Pancreas (tissue), 10 donors: Measurements from ENCODE around the gene CRYBG2. TPM values are rescaled to one million over a fixed set of nuclear protein-coding genes. Genes with fewer than 3 reads are reported as not detected.
"Not testable (repeated sequence)": the region's sequence is repeated elsewhere in the genome, so short reads cannot be mapped to it uniquely, and the experiment has no call there.

ENCODE experiments used
- ATAC-seq, 4 donors: fragments of 200-7000 bp; cut with Tn5 transposase; one replicate each; pipeline versions ENCODE4 v1.8.0 to v1.9.1; 2020; ENCODE audit warnings: mild to moderate bottlenecking in 4 of 4, moderate library complexity in 4 of 4
- DNase-seq, 6 donors: peaks; one replicate each; pipeline ENCODE4 v3.0.0-alpha.2; 2020
- FAIRE-seq: peaks from 2 replicates; lab custom pipeline; 2012; peaks lifted over from hg19 to GRCh38; lab: Jason Lieb, UNC
- H3K27ac ChIP-seq, 4 donors: fragments of 200-600 bp; sonication (generic); 1 replicate in 3 of 4; 2 replicates in 1 of 4; pipeline versions ENCODE4 v1.5.0 to v1.8.0; 2020
- H3K27me3 ChIP-seq, 4 donors: fragments of 200-600 bp; one replicate each; pipeline ENCODE4 v1.8.0; 2021
- H3K36me3 ChIP-seq, 3 donors: fragments of 200-600 bp; sonication (generic) in 1 of 3; one replicate each; pipeline versions ENCODE4 v1.5.0 to v1.8.0; 2020 to 2021
- H3K4me1 ChIP-seq, 3 donors: fragments of 200-600 bp; one replicate each; pipeline ENCODE4 v1.8.0; 2021
- H3K4me3 ChIP-seq, 4 donors: fragments of 200-600 bp; sonication (generic) in 2 of 4; one replicate each; pipeline versions ENCODE4 v1.5.0 to v1.8.0; 2020 to 2021
- H3K9me3 ChIP-seq, 4 donors: fragments of 200-600 bp; one replicate each; pipeline ENCODE4 v1.8.0; 2021
- CTCF ChIP-seq, 4 donors: fragments of 200-600 bp; sonication (generic) in 3 of 4; IDR thresholded peaks; one replicate each; pipeline versions ENCODE4 v1.5.0 to v1.8.0; 2021; ENCODE audit warnings: antibody characterized with exemption in 4 of 4
- WGBS, 2 donors: extraction: QIAGEN DNeasy Blood & Tissue Kit; methylation state at CpG; one replicate each; pipeline ENCODE4 v1.1.7; 2013; 5-methylcytosine and 5-hydroxymethylcytosine counted together
- intact Hi-C, 3 donors: fragments of 100-400 bp; cut with DNase I; formaldehyde crosslinking; loops; one replicate each; pipeline versions ENCODE4 v1.11.1 to v1.14.2; 2022
- polyA plus RNA-seq, 2 donors: library from polyadenylated mRNA; stranded (reverse); fragments of 200-250 nt; gene quantifications; one replicate each; pipeline ENCODE4 v1.2.3, GENCODE V29; 2013
- total RNA-seq, 6 donors: library from RNA; stranded (reverse); fragmentation: NEBNext Ultra II Directional in 4 of 6; extraction: Animal tissue kit (Norgen Biotek cat#: 25700) in 4 of 6; gene quantifications; one replicate each; pipeline versions ENCODE4 v1.2.1 to v1.2.4, GENCODE V29; 2021 to 2023
- donor health status: healthy with polysubstance abuse.
- donor health status: DM: no; HTN: no; CAD: no; lungs with moderate emphysema.
- donor health status: DM: no; HTN: no; CAD: no.
- donor health status: control.
- donor health status: control.
- donor health status: Bipolar disorder and iron deficiency.
- donor health status: DM: yes; HTN: yes; CAD: no.
- donor health status: DM: no; HTN: no; CAD: no.
- donor health status: DM: no; HTN: no; CAD: no.
- donor health status: DM: yes; HTN: yes; CAD: no.

The CRYBG2 gene
- total and polyA plus RNA-seq, 8 donors = 0.12 to 2.0 (median 0.60) TPM

GRCh38 chr1:26395754-26396153, 41.8 kb upstream of the CRYBG2 start:
- H3K4me3 ChIP-seq = no peak overlapping the region
- 75 to 81% methylated on average over 8 of the region's 8 CpGs for WGBS, 2 donors
- intact Hi-C loops = no loop called here
- ATAC-seq = no peak
- H3K27me3 ChIP-seq = no peaks in the 10 kb centered on the region
- DNase-seq = no peak
- H3K36me3 ChIP-seq = no peaks in the 10 kb centered on the region
- no peak overlapping the region for H3K27ac ChIP-seq
- no peak for TF ChIP-seq CTCF (IDR thresholded peaks at IDR 0.05)
- no peak for FAIRE-seq
- H3K9me3 ChIP-seq = no peaks in the 10 kb centered on the region
- no peaks in the 10 kb centered on the region for H3K4me1 ChIP-seq

GRCh38 chr1:26391450-26391849, 37.5 kb upstream of the CRYBG2 start:
- WGBS, 2 donors = 8 to 15% methylated on average over 3 of the region's 3 CpGs
- H3K4me3 ChIP-seq = no peak overlapping the region
- intact Hi-C loops = no loop called here
- H3K9me3 ChIP-seq = no peaks in the 10 kb centered on the region
- DNase-seq (no peak), ATAC-seq (peak in 1 of 4 donors; percentile 29), FAIRE-seq (no peak)
- no peaks in the 10 kb centered on the region for H3K27me3 ChIP-seq
- H3K36me3 ChIP-seq = no peaks in the 10 kb centered on the region
- peak in 1 of 4 donors; percentile 10 for TF ChIP-seq CTCF (IDR thresholded peaks at IDR 0.05)
- no peaks in the 10 kb centered on the region for H3K4me1 ChIP-seq
- no peak overlapping the region for H3K27ac ChIP-seq

GRCh38 chr1:26389604-26390247, 35.8 kb upstream of the CRYBG2 start:
- Histone ChIP-seq H3K4me1 (no peaks in the 10 kb centered on the region), H3K27me3 (no peaks in the 10 kb centered on the region), H3K9me3 (no peaks in the 10 kb centered on the region), H3K27ac (no peak overlapping the region), H3K36me3 (no peaks in the 10 kb centered on the region), H3K4me3 (no peak overlapping the region)
- FAIRE-seq (no peak), ATAC-seq (no peak), DNase-seq (no peak)
- 71 to 72% methylated on average over 4 of the region's 4 CpGs for WGBS, 2 donors
- TF ChIP-seq CTCF (IDR thresholded peaks at IDR 0.05) = no peak
- intact Hi-C loops = no loop called here

- no peaks in the 10 kb centered on the region for H3K9me3 ChIP-seq
- H3K27me3 ChIP-seq = no peaks in the 10 kb centered on the region
- FAIRE-seq (no peak), DNase-seq (no peak), ATAC-seq (no peak)
- intact Hi-C loops = no loop called here
- H3K27ac ChIP-seq = no peak overlapping the region
- TF ChIP-seq CTCF (IDR thresholded peaks at IDR 0.05) = no peak
- H3K4me3 ChIP-seq = no peak overlapping the region
- no peaks in the 10 kb centered on the region for H3K4me1 ChIP-seq
- no peaks in the 10 kb centered on the region for H3K36me3 ChIP-seq
- WGBS, 2 donors = 63 to 75% methylated on average over 7 of the region's 7 CpGs
Measured at GRCh38 chr1:26388791-26389445, 35.0 kb upstream of the CRYBG2 start.

- DNase-seq (no peak), FAIRE-seq (no peak), ATAC-seq (no peak)
- Histone ChIP-seq H3K4me3 (no peak overlapping the region), H3K27ac (no peak overlapping the region), H3K36me3 (no peaks in the 10 kb centered on the region), H3K4me1 (no peaks in the 10 kb centered on the region), H3K27me3 (no peaks in the 10 kb centered on the region), H3K9me3 (no peaks in the 10 kb centered on the region)
- TF ChIP-seq CTCF (IDR thresholded peaks at IDR 0.05) = no peak
- WGBS, 2 donors = 66 to 78% methylated on average over 7 of the region's 7 CpGs
- intact Hi-C loops = no loop called here
Measured at GRCh38 chr1:26387447-26387846, 33.5 kb upstream of the CRYBG2 start.

- H3K36me3 ChIP-seq, H3K27ac ChIP-seq, H3K9me3 ChIP-seq, intact Hi-C loops, H3K4me1 ChIP-seq, ATAC-seq, H3K27me3 ChIP-seq, FAIRE-seq, DNase-seq, H3K4me3 ChIP-seq: not testable (repeated sequence)
- 63 to 90% methylated on average over 3 of the region's 3 CpGs for WGBS, 2 donors
Measured at GRCh38 chr1:26385063-26385462, 31.1 kb upstream of the CRYBG2 start.
